Colonic mucosa (tissue), 4 donors: ENCODE data around the gene ADIG. TPM values are rescaled to one million over a fixed set of nuclear protein-coding genes. Genes with fewer than 3 reads are reported as not detected.

ENCODE experiments used
- DNase-seq: peaks from one replicate; pipeline ENCODE4 v3.0.0-alpha.2; 2020
- H3K27ac ChIP-seq: fragments of 200-600 bp; one replicate; pipeline ENCODE4 v1.8.0; 2021
- H3K27me3 ChIP-seq: fragments of 200-600 bp; one replicate; pipeline ENCODE4 v1.8.0; 2021
- H3K36me3 ChIP-seq: fragments of 200-600 bp; one replicate; pipeline ENCODE4 v1.8.0; 2021
- H3K4me1 ChIP-seq: fragments of 200-600 bp; one replicate; pipeline ENCODE4 v1.8.0; 2021; ENCODE audit warnings: mild to moderate bottlenecking
- H3K4me3 ChIP-seq: fragments of 200-600 bp; one replicate; pipeline ENCODE4 v1.8.0; 2021
- H3K9ac ChIP-seq, 2 donors: one replicate each; pipeline ENCODE4 v1.7.0; 2013; ENCODE audit warnings: control low read depth in 2 of 2, low read depth in 2 of 2, low read length in 2 of 2
- H3K9me3 ChIP-seq: fragments of 200-600 bp; one replicate; pipeline ENCODE4 v1.8.0; 2021
- intact Hi-C: fragments of 100-400 bp; cut with DNase I; formaldehyde crosslinking; loops from one replicate; pipeline ENCODE4 v1.14.1; 2022
- total RNA-seq, 2 donors: library from RNA; stranded (reverse); fragmentation: NEBNext Ultra II Directional in 1 of 2; extraction: Animal tissue kit (Norgen Biotek cat#: 25700) in 1 of 2; gene quantifications; one replicate each; pipeline ENCODE4 v1.2.1, GENCODE V29; 2021
- TF ChIP-seq, protein P1 (sequence below): fragments of 200-600 bp; IDR thresholded peaks from one replicate; pipeline ENCODE4 v1.8.0; 2022; ENCODE audit warnings: antibody characterized with exemption, mild to moderate bottlenecking
- donor health status: healthy.
- donor health status: DM: no; HTN: no; CAD: no.
- donor health status: DM: no; HTN: no; CAD: no.

The ADIG gene
- total RNA-seq, 2 donors from 2014 or later, result not detected

DNA sequence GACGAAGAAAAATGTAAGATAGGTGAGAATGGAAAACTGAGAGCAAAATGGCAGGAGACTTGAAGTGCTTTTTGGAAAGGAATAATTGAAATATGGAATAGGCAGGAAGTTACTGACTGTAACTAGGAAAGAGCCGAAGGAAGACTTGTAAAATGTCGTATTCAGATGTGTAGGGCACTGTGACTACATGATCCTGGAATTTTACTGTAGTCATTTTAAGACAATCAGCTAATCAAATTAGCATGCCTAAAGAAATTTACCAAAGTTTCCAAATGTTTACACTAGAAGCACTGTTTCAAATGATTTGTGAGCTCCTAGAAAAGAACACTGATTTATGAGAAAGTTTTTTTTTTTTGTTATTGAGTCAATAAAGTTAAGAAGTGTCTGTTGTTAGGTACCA, 21.2 kb upstream of the ADIG start:
- H3K27me3 ChIP-seq, result no peaks in the 10 kb centered on the region
- TF ChIP-seq, protein P1, sequence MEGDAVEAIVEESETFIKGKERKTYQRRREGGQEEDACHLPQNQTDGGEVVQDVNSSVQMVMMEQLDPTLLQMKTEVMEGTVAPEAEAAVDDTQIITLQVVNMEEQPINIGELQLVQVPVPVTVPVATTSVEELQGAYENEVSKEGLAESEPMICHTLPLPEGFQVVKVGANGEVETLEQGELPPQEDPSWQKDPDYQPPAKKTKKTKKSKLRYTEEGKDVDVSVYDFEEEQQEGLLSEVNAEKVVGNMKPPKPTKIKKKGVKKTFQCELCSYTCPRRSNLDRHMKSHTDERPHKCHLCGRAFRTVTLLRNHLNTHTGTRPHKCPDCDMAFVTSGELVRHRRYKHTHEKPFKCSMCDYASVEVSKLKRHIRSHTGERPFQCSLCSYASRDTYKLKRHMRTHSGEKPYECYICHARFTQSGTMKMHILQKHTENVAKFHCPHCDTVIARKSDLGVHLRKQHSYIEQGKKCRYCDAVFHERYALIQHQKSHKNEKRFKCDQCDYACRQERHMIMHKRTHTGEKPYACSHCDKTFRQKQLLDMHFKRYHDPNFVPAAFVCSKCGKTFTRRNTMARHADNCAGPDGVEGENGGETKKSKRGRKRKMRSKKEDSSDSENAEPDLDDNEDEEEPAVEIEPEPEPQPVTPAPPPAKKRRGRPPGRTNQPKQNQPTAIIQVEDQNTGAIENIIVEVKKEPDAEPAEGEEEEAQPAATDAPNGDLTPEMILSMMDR, result no peak
- H3K9me3 ChIP-seq, result no peaks in the 10 kb centered on the region
- no peak for DNase-seq
- peaks cover 12% of the 10 kb centered on the region for H3K36me3 ChIP-seq
- H3K4me3 ChIP-seq, result no peak overlapping the region
- no peak overlapping the region for H3K9ac ChIP-seq
- intact Hi-C loops, result no loop called here
- H3K4me1 ChIP-seq, result no peaks in the 10 kb centered on the region
- no peak overlapping the region for H3K27ac ChIP-seq

DNA sequence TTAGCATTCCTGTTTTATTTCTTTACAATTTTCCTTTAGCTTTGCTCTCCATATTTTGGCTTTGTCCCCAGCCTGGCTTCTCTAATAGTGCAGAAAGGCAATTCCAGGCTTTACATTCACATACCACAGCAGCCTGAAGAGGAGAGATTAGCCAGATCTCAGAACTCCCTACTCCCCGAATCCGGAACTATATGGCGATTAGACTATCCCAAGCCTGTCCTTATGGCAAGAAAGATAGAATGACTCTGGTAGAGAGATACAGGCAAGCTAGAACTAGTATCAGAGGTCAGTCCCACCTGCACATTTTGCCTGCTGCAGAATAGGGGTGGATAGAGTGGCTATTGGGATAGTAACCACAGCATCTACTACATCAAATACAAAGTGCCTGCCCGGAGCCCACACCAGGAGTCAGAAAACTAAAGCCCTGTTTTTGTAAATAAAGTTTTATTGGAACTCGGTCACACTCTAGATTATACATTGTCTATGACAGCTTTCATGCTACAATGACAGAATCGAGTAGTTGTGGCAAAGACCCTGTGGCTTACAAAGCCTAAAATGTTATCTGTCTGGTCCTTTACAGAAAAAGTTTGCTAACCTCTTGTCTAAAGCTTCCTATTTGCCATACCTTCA, 17.1 kb upstream of the ADIG start:
- Histone ChIP-seq H3K27ac (no peak overlapping the region), H3K4me3 (no peak overlapping the region), H3K9ac (no peak overlapping the region), H3K36me3 (peaks cover 9% of the 10 kb centered on the region), H3K9me3 (no peaks in the 10 kb centered on the region), H3K27me3 (no peaks in the 10 kb centered on the region), H3K4me1 (no peaks in the 10 kb centered on the region)
- TF ChIP-seq, protein P1, result no peak
- intact Hi-C loops, result no loop called here
- DNase-seq, result no peak

DNA sequence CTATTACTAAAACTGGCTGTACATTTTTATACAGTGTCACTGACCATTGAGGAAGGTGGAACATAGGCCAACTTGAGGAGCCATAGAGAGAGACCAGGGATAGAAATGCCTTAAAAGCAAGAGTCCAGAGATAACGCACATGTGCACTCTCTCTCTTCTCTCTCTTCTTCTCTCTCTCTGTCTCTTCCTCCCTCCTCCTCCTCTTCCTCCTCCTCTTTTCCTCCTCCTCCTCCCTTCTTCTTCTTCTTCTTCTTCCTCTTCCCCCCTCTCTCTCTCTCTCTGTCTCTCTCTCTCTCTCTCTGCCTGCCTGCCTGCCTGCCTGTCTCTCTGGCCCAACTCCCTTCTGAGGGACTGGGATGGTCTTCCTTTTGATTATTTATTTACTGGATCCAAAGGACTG, 16.3 kb upstream of the ADIG start:
- TF ChIP-seq, protein P1, result no peak
- no peaks in the 10 kb centered on the region for H3K4me1 ChIP-seq
- no peak for DNase-seq
- no peak overlapping the region for H3K4me3 ChIP-seq
- peaks cover 5% of the 10 kb centered on the region for H3K36me3 ChIP-seq
- no peak overlapping the region for H3K27ac ChIP-seq
- intact Hi-C loops, result no loop called here
- no peak overlapping the region for H3K9ac ChIP-seq
- H3K9me3 ChIP-seq, result no peaks in the 10 kb centered on the region
- H3K27me3 ChIP-seq, result no peaks in the 10 kb centered on the region

DNA sequence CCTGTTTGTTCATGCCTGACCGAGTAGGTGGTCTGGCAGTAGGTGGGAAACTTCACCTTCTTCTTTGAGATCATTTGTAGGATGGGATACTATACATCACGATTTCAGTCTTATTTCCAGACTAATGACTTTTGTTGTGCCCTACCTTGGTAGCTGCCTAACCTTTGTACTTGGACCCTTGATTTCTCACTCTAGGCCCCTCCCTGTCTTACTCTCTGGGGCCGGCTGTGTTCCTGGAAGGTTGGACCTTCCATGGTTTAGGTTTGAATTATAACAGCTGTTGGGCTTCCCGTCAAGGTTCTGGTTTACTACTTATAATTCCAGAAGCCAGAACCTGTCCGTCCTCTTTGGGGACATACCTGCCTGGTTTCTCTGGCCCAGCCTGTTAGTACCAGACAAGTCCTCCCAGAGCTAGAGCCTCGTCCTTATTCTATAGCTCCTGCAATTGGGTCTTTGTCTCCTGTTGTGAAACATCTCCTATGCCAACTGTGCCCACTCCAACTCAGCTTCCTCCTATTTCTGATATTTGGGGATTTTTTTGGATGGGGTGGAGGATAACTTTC, 14.9 kb upstream of the ADIG start:
- H3K4me1 ChIP-seq, result no peaks in the 10 kb centered on the region
- peaks cover 5% of the 10 kb centered on the region for H3K36me3 ChIP-seq
- no peaks in the 10 kb centered on the region for H3K27me3 ChIP-seq
- no peaks in the 10 kb centered on the region for H3K9me3 ChIP-seq
- no peak overlapping the region for H3K4me3 ChIP-seq
- no peak overlapping the region for H3K9ac ChIP-seq
- no peak for DNase-seq
- TF ChIP-seq, protein P1, result no peak
- intact Hi-C loops, result no loop called here
- H3K27ac ChIP-seq, result no peak overlapping the region

DNA sequence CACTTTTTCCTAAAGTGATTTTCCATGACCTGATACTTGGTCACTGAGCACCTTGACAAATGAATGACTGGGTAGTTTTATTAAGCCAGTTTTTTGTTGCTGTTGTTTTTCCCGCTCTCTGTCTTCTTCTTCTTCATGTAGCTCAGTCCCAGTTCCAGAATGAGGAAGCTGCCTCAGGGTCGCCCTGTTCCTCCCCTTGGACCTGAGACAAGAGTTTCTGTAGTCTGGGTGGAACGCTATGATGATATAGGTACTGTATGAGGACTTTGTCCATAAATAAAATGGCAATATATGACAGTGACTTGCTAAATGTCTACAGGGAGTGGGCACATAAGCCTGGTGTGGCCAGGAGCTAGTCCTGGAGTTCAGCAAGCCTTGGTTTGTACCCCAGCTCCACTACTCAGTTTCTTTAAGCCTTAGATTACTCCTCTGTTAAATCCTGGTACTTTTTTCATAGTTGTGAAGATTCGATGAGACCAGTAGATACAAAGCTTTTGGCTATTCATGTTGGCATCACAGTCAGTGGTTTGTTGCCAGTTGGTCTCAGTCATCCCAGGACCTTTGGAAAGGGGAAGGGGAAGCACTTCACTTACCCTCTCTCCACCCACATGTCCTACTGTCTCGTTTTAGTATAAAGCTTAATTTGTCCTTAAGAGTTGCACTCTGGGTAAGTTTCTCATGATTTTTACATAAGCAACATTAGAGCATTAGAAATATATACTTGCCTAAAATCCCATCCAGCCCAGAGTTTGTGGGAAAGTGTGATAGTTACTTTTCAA, 11.1 kb upstream of the ADIG start:
- no peaks in the 10 kb centered on the region for H3K4me1 ChIP-seq
- H3K36me3 ChIP-seq, result peaks cover 5% of the 10 kb centered on the region
- no peak for DNase-seq
- H3K9me3 ChIP-seq, result no peaks in the 10 kb centered on the region
- H3K27ac ChIP-seq, result no peak overlapping the region
- no peak overlapping the region for H3K4me3 ChIP-seq
- no peaks in the 10 kb centered on the region for H3K27me3 ChIP-seq
- no peak overlapping the region for H3K9ac ChIP-seq
- intact Hi-C loops, result no loop called here
- TF ChIP-seq, protein P1, result no peak
